ENCODE measurements around the gene KBTBD3.

KBTBD3 gene

GRCh38 chr11:106092446-106092845, 15.3 kb upstream of the KBTBD3 start:
- H3K4me3 ChIP-seq (ENCODE audit: low read depth, low read length) = no peak overlapping the region
- DNase-seq (ENCODE audit: low read depth) = no peak
- TF ChIP-seq CTCF (conservative IDR thresholded peaks at IDR 0.05; ENCODE audit: low read depth, low read length) = no peak

DNA sequence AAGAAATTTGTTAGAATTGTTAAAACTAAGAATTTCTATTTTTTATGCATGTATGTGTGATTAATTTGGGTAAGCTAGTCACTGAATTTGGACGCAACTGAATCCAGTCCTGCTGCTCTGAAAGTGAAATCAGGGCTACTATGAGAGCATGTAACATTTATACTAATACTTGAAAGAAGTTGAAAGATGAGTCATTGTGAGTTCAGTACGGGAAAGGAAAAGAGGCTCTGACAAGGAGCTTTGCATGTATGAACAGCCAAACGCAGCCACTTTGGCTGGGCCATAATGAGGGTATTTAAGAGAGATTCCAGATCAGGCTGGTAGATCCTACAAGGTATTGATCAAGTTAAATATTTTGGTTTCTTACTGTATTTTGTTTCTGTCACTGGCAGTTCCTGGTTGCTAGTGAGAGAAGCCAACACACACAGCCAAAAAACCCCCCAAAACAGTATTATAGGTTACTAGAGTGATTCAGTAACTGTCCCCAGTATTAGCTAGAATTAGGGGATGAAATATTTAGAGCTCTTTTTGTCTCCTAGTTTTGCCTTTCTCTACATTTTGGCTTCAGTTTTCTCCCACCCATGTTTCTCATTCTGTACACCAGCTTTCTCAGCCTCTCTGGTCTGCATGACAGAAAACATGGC, 14.5 kb upstream of the KBTBD3 start:
- peak; percentile 91 for DNase-seq (ENCODE audit: low read depth)
- no peak overlapping the region for H3K4me3 ChIP-seq (ENCODE audit: low read depth, low read length)
- TF ChIP-seq CTCF (conservative IDR thresholded peaks at IDR 0.05; ENCODE audit: low read depth, low read length) = no peak

- no peak for TF ChIP-seq CTCF (conservative IDR thresholded peaks at IDR 0.05; ENCODE audit: low read depth, low read length)
- peak; percentile 71 for DNase-seq (ENCODE audit: low read depth)
- H3K4me3 ChIP-seq (ENCODE audit: low read depth, low read length) = no peak overlapping the region
Measured at GRCh38 chr11:106088896-106089295, 11.7 kb upstream of the KBTBD3 start.

GRCh38 chr11:106087815-106088435, 10.8 kb upstream of the KBTBD3 start:
- peak; percentile 90 for TF ChIP-seq CTCF (conservative IDR thresholded peaks at IDR 0.05; ENCODE audit: low read depth, low read length)
- no peak overlapping the region for H3K4me3 ChIP-seq (ENCODE audit: low read depth, low read length)
- DNase-seq (ENCODE audit: low read depth) = peak; percentile 82

GRCh38 chr11:106086850-106087249, 9.7 kb upstream of the KBTBD3 start:
- no peak overlapping the region for H3K4me3 ChIP-seq (ENCODE audit: low read depth, low read length)
- no peak for DNase-seq (ENCODE audit: low read depth)
- no peak for TF ChIP-seq CTCF (conservative IDR thresholded peaks at IDR 0.05; ENCODE audit: low read depth, low read length)

DNA sequence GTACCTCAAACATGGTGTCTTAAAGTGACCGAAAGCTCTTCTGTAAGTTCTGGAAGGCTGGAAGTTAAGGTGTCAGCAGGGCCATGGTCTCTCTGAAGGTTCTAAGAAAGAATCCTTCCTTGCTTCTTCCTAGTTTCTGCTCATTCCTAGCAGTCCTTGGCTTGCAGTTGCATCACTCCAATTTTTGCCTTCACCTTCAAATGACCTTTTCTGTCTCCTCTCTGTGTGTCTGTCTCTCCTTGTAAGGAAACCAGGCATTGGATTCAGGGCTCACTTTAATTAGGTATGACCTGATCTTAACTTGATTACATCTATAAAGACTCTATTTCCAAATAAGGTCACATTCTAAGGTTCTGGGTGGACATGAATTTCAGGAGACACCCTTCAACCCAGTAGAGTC, 9.0 kb upstream of the KBTBD3 start:
- no peak for TF ChIP-seq CTCF (conservative IDR thresholded peaks at IDR 0.05; ENCODE audit: low read depth, low read length)
- peak; percentile 28 for DNase-seq (ENCODE audit: low read depth)
- no peak overlapping the region for H3K4me3 ChIP-seq (ENCODE audit: low read depth, low read length)

DNA sequence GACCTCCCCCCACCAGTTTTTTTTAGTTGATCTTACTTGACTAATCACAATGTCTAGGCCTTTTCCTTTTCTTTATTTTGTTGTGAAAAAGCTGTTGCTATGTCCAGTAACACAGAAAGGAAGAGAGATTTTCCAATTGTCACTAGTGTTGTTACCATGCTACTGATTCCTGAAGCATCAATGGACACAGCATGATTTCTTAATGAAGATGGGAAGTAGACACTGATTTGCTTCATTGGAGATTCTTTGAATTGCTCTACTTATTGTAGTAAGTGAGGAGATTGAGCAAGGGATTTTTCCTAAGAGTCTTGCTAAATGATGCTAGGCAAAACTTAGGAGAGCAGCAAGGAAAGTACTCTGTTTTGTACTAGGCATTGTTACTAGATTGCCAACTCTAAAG, 4.9 kb upstream of the KBTBD3 start:
- DNase-seq (ENCODE audit: low read depth) = no peak
- no peak overlapping the region for H3K4me3 ChIP-seq (ENCODE audit: low read depth, low read length)
- TF ChIP-seq CTCF (conservative IDR thresholded peaks at IDR 0.05; ENCODE audit: low read depth, low read length) = no peak

All from choroid plexus epithelial cell (primary cell).